Hepatocyte (in vitro differentiated cells): ENCODE measurements around the gene NPTXR. TPM values are rescaled to one million over a fixed set of nuclear protein-coding genes. Genes with fewer than 3 reads are reported as not detected.

Source experiments
- DNase-seq: peaks from one replicate; pipeline ENCODE4 v3.0.0-alpha.2; 2016; ENCODE audit warnings: low spot score
- H2AFZ ChIP-seq: fragments of 200-600 bp; sonication (generic); 2 replicates; pipeline ENCODE4 v1.6.0; 2016; ENCODE audit warnings: antibody characterized with exemption, mild to moderate bottlenecking
- H3K27ac ChIP-seq: fragments of 200-600 bp; sonication (generic); 2 replicates; pipeline ENCODE4 v1.5.1; 2016; ENCODE audit warnings: mild to moderate bottlenecking
- H3K27me3 ChIP-seq: fragments of 200-600 bp; sonication (generic); 2 replicates; pipeline ENCODE4 v1.6.1; 2016
- H3K36me3 ChIP-seq: fragments of 200-600 bp; sonication (generic); replicated peaks from 2 replicates; pipeline ENCODE4 v1.5.1; 2016; ENCODE audit warnings: low read depth; ENCODE audit not compliant: insufficient read depth
- H3K4me1 ChIP-seq: fragments of 200-600 bp; sonication (generic); 2 replicates; pipeline ENCODE4 v1.5.1; 2016; ENCODE audit warnings: mild to moderate bottlenecking, moderate library complexity; ENCODE audit not compliant: insufficient read depth
- H3K4me2 ChIP-seq: fragments of 200-600 bp; sonication (generic); 2 replicates; pipeline ENCODE4 v1.6.0; 2016
- H3K4me3 ChIP-seq: fragments of 200-600 bp; sonication (generic); 2 replicates; pipeline ENCODE4 v1.5.1; 2016; ENCODE audit warnings: mild to moderate bottlenecking
- H3K79me2 ChIP-seq: fragments of 200-600 bp; sonication (generic); 2 replicates; pipeline ENCODE4 v1.6.0; 2017; ENCODE audit warnings: mild to moderate bottlenecking
- H3K9me2 ChIP-seq: fragments of 200-600 bp; sonication (generic); replicated peaks from 2 replicates; pipeline ENCODE4 v1.6.0; 2017; ENCODE audit warnings: mild to moderate bottlenecking; ENCODE audit not compliant: insufficient read depth
- H3K9me3 ChIP-seq: fragments of 200-600 bp; sonication (generic); 2 replicates; pipeline ENCODE4 v1.5.1; 2016; ENCODE audit warnings: low read depth, mild to moderate bottlenecking
- H4K20me1 ChIP-seq: fragments of 200-600 bp; sonication (generic); 2 replicates; pipeline ENCODE4 v1.6.0; 2016; ENCODE audit warnings: mild to moderate bottlenecking; ENCODE audit not compliant: insufficient read depth, poor library complexity, severe bottlenecking
- EZH2 ChIP-seq: fragments of 200-600 bp; sonication (generic); IDR thresholded peaks from 2 replicates; pipeline ENCODE4 v1.6.1; 2016; ENCODE audit warnings: antibody characterized with exemption, mild to moderate bottlenecking, borderline replicate concordance
- EZH2phosphoT487 ChIP-seq: fragments of 200-600 bp; sonication (generic); IDR thresholded peaks from one replicate; pipeline ENCODE4 v1.6.1; 2018; ENCODE audit warnings: antibody characterized with exemption, mild to moderate bottlenecking, low read depth, moderate library complexity; ENCODE audit not compliant: unreplicated experiment, severe bottlenecking
- WGBS: methylation state at CpG from one replicate; pipeline ENCODE4 v1.1.6; 2016; ENCODE audit warnings: low lambda C conversion rate; ENCODE audit errors: missing lambda C conversion rate; 5-methylcytosine and 5-hydroxymethylcytosine counted together
- polyA plus RNA-seq: library from polyadenylated mRNA; unstranded; fragments of >200 nt; fragmentation: Nextera tagmentation; extraction: Ambion mirVana; gene quantifications from 2 replicates; pipeline ENCODE4 v1.2.1, GENCODE V29; 2016
- total RNA-seq: library from RNA; depleted of rRNA; stranded (reverse); fragments of >200 nt; gene quantifications from 2 replicates; pipeline ENCODE4 v1.2.3, GENCODE V29; 2014
- TF ChIP-seq, protein P1 (sequence below): fragments of 200-600 bp; sonication (generic); IDR thresholded peaks from 2 replicates; pipeline ENCODE4 v1.5.1; 2016; ENCODE audit warnings: antibody characterized with exemption, mild to moderate bottlenecking; ENCODE audit not compliant: poor library complexity

NPTXR gene
- total and polyA plus RNA-seq, 2 experiments from 2014 or later, result 3.3 to 3.8 TPM

GRCh38 chr22:38828191-38828590 is 15.6 kb downstream of the NPTXR start:
- Histone ChIP-seq H3K4me3 (no peak overlapping the region), H3K9me3 (no peaks in the 10 kb centered on the region), H3K27ac (no peak overlapping the region), H3K27me3 (no peaks in the 10 kb centered on the region), H3K4me1 (no peaks in the 10 kb centered on the region), H2AFZ (no peak overlapping the region), H3K79me2 (no peaks in the 10 kb centered on the region), H3K4me2 (no peak overlapping the region), H3K36me3 (no peaks in the 10 kb centered on the region), H3K9me2 (no peaks in the 10 kb centered on the region), H4K20me1 (no peaks in the 10 kb centered on the region)
- 81% methylated on average over 11 of the region's 11 CpGs for WGBS
- TF ChIP-seq, protein P1, sequence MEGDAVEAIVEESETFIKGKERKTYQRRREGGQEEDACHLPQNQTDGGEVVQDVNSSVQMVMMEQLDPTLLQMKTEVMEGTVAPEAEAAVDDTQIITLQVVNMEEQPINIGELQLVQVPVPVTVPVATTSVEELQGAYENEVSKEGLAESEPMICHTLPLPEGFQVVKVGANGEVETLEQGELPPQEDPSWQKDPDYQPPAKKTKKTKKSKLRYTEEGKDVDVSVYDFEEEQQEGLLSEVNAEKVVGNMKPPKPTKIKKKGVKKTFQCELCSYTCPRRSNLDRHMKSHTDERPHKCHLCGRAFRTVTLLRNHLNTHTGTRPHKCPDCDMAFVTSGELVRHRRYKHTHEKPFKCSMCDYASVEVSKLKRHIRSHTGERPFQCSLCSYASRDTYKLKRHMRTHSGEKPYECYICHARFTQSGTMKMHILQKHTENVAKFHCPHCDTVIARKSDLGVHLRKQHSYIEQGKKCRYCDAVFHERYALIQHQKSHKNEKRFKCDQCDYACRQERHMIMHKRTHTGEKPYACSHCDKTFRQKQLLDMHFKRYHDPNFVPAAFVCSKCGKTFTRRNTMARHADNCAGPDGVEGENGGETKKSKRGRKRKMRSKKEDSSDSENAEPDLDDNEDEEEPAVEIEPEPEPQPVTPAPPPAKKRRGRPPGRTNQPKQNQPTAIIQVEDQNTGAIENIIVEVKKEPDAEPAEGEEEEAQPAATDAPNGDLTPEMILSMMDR, result no peak
- TF ChIP-seq EZH2 (no peak), EZH2phosphoT487 (no peak)
- DNase-seq, result no peak

- no peaks in the 10 kb centered on the region for H3K79me2 ChIP-seq
- no peaks in the 10 kb centered on the region for H3K27me3 ChIP-seq
- no peaks in the 10 kb centered on the region for H3K4me1 ChIP-seq
- H3K4me2 ChIP-seq, result no peak overlapping the region
- H3K36me3 ChIP-seq, result no peaks in the 10 kb centered on the region
- H3K27ac ChIP-seq, result no peak overlapping the region
- no peaks in the 10 kb centered on the region for H3K9me3 ChIP-seq
- H2AFZ ChIP-seq, result no peak overlapping the region
- H3K4me3 ChIP-seq, result no peak overlapping the region
- no peak for DNase-seq
- no peaks in the 10 kb centered on the region for H4K20me1 ChIP-seq
- no peaks in the 10 kb centered on the region for H3K9me2 ChIP-seq
- TF ChIP-seq EZH2phosphoT487 (no peak), EZH2 (no peak)
- TF ChIP-seq, protein P1, result no peak
Measured at GRCh38 chr22:38827510-38827909, 16.3 kb downstream of the NPTXR start.

DNA sequence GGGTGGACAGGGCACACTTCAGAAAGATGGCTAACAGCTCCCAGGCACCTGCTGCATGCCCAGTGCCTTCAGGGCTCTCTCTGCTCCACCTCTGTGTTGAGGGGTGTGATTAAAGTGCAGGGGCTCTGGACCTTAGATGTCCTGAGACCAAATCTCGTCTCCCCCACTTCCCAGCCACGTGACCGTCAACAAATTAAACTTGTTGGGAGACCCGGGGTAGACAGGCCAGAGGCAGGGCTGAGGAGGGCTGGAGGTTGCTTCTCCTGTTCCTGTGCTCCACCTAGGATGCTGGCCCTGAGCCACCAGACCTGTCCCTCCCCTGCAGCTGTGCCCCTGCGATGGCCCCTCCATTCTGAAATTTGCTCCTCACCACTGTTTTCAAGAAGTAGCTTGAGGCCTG is 17.0 kb downstream of the NPTXR start:
- Histone ChIP-seq H3K4me1 (no peaks in the 10 kb centered on the region), H3K27me3 (no peaks in the 10 kb centered on the region), H4K20me1 (no peaks in the 10 kb centered on the region), H3K4me3 (no peak overlapping the region), H3K27ac (no peak overlapping the region), H3K36me3 (no peaks in the 10 kb centered on the region), H2AFZ (no peak overlapping the region), H3K9me3 (no peaks in the 10 kb centered on the region), H3K79me2 (no peaks in the 10 kb centered on the region), H3K4me2 (no peak overlapping the region), H3K9me2 (no peaks in the 10 kb centered on the region)
- WGBS, result 72% methylated on average over 5 of the region's 5 CpGs
- no peak for DNase-seq
- no peak for TF ChIP-seq EZH2
- TF ChIP-seq, protein P1, result no peak
- no peak for TF ChIP-seq EZH2phosphoT487

GRCh38 chr22:38826386-38826785 is 17.4 kb downstream of the NPTXR start:
- TF ChIP-seq, protein P1, result no peak
- no peak for TF ChIP-seq EZH2
- TF ChIP-seq EZH2phosphoT487, result no peak
- Histone ChIP-seq H3K27ac (no peak overlapping the region), H3K9me3 (no peaks in the 10 kb centered on the region), H3K36me3 (no peaks in the 10 kb centered on the region), H3K79me2 (no peaks in the 10 kb centered on the region), H3K9me2 (no peaks in the 10 kb centered on the region), H3K4me2 (no peak overlapping the region), H2AFZ (no peak overlapping the region), H3K27me3 (no peaks in the 10 kb centered on the region), H3K4me1 (no peaks in the 10 kb centered on the region), H3K4me3 (no peak overlapping the region), H4K20me1 (no peaks in the 10 kb centered on the region)
- DNase-seq, result no peak
- WGBS, result 95% methylated on average over 16 of the region's 16 CpGs
